CD14-positive monocyte (primary cell): ENCODE measurements around the gene SIX1. TPM values are rescaled to one million over a fixed set of nuclear protein-coding genes. Genes with fewer than 3 reads are reported as not detected.

Experiments used
- DNase-seq, 3 donors: peaks; one replicate each; pipeline ENCODE4 v3.0.0-alpha.2; 2011 to 2022
- H2AFZ ChIP-seq: 2 replicates; pipeline ENCODE4 v1.6.0; 2012; ENCODE audit warnings: mild to moderate bottlenecking, low read depth, low read length, inconsistent platforms; ENCODE audit not compliant: insufficient read depth, poor library complexity, severe bottlenecking
- H3K27ac ChIP-seq, 2 donors: 1 replicate in 1 of 2; 2 replicates in 1 of 2; pipeline ENCODE4 v1.5.1; 2012 to 2013; ENCODE audit warnings: low read length in 2 of 2, control low read depth in 1 of 2, inconsistent platforms in 1 of 2, low read depth in 1 of 2, mild to moderate bottlenecking in 1 of 2
- H3K27me3 ChIP-seq, 2 donors: one replicate each; pipeline versions ENCODE4 v1.6.0 to v1.6.1; 2011 to 2013; ENCODE audit warnings: low read length in 2 of 2; ENCODE audit not compliant: control insufficient read depth in 2 of 2, insufficient read depth in 2 of 2
- H3K36me3 ChIP-seq, 2 donors: replicated peaks in 1 of 2; 1 replicate in 1 of 2; 2 replicates in 1 of 2; pipeline versions ENCODE4 v1.5.1 to v1.6.1; 2012 to 2013; ENCODE audit warnings: low read length in 2 of 2, control low read depth in 1 of 2, inconsistent platforms in 1 of 2, mild to moderate bottlenecking in 1 of 2; ENCODE audit not compliant: insufficient read depth in 2 of 2, control insufficient read depth in 1 of 2
- H3K4me1 ChIP-seq, 2 donors: 1 replicate in 1 of 2; 2 replicates in 1 of 2; pipeline versions ENCODE4 v1.5.1 to v1.6.1; 2012 to 2013; ENCODE audit warnings: low read length in 2 of 2, control low read depth in 1 of 2, inconsistent platforms in 1 of 2, mild to moderate bottlenecking in 1 of 2, moderate library complexity in 1 of 2; ENCODE audit not compliant: insufficient read depth in 2 of 2, control insufficient read depth in 1 of 2
- H3K4me2 ChIP-seq: replicated peaks from 2 replicates; pipeline ENCODE3; 2012; ENCODE audit warnings: low read length, moderate library complexity, mild to moderate bottlenecking; ENCODE audit not compliant: poor library complexity, severe bottlenecking; ENCODE audit errors: extremely low read depth
- H3K4me3 ChIP-seq, 3 experiments: fragments of 200-600 bp in 1 of 3; sonication (generic) in 1 of 3; replicated peaks in 1 of 3; 1 replicate in 2 of 3; 2 replicates in 1 of 3; pipeline ENCODE4 v1.5.1; 2011 to 2013; ENCODE audit warnings: low read length in 3 of 3, mild to moderate bottlenecking in 3 of 3, control low read depth in 2 of 3, low read depth in 2 of 3, inconsistent platforms in 1 of 3, moderate library complexity in 1 of 3
- H3K79me2 ChIP-seq: 2 replicates; pipeline ENCODE4 v1.6.0; 2012; ENCODE audit warnings: mild to moderate bottlenecking, control low read depth, inconsistent platforms, low read length, moderate library complexity; ENCODE audit not compliant: insufficient read depth
- H3K9ac ChIP-seq: 2 replicates; pipeline ENCODE4 v1.6.0; 2017; ENCODE audit warnings: low read length, mild to moderate bottlenecking; ENCODE audit not compliant: insufficient read depth, poor library complexity, severe bottlenecking
- H3K9me3 ChIP-seq, 2 donors: replicated peaks in 1 of 2; 1 replicate in 1 of 2; 2 replicates in 1 of 2; pipeline versions ENCODE4 v1.5.1 to v1.6.1; 2012 to 2013; ENCODE audit warnings: low read length in 2 of 2, control low read depth in 1 of 2; ENCODE audit not compliant: control insufficient read depth in 1 of 2, insufficient read depth in 1 of 2
- H4K20me1 ChIP-seq: 2 replicates; pipeline ENCODE4 v1.6.0; 2012; ENCODE audit warnings: mild to moderate bottlenecking, low read length, control low read depth, moderate library complexity; ENCODE audit not compliant: insufficient read depth
- H3K27ac Mint-ChIP-seq, 7 donors: one replicate each; pipeline ENCODE4 v1.8.0; 2020; ENCODE audit warnings: mild to moderate bottlenecking in 7 of 7, mixed read lengths in 7 of 7, moderate library complexity in 6 of 7, inconsistent platforms in 2 of 7
- H3K27me3 Mint-ChIP-seq, 3 donors: one replicate each; pipeline ENCODE4 v1.8.0; 2021 to 2022; ENCODE audit warnings: low read depth in 3 of 3, mild to moderate bottlenecking in 3 of 3, mixed read lengths in 3 of 3, moderate library complexity in 3 of 3, inconsistent platforms in 1 of 3
- H3K36me3 Mint-ChIP-seq, 2 donors: one replicate each; pipeline ENCODE4 v1.8.0; 2020; ENCODE audit warnings: mixed read lengths in 2 of 2, inconsistent platforms in 1 of 2, mild to moderate bottlenecking in 1 of 2
- H3K4me1 Mint-ChIP-seq: one replicate; pipeline ENCODE4 v1.8.0; 2020; ENCODE audit warnings: mild to moderate bottlenecking, mixed read lengths
- H3K4me3 Mint-ChIP-seq, 2 donors: one replicate each; pipeline ENCODE4 v1.8.0; 2020; ENCODE audit warnings: mild to moderate bottlenecking in 2 of 2, mixed read lengths in 2 of 2, moderate library complexity in 1 of 2
- H3K9me3 Mint-ChIP-seq, 7 donors: one replicate each; pipeline ENCODE4 v1.8.0; 2020 to 2022; ENCODE audit warnings: mixed read lengths in 7 of 7, mild to moderate bottlenecking in 6 of 7, moderate library complexity in 6 of 7, inconsistent platforms in 2 of 7
- CTCF ChIP-seq: fragments of 200-600 bp; IDR thresholded peaks from one replicate; pipeline ENCODE4 v1.8.0; 2022; ENCODE audit warnings: antibody characterized with exemption, mild to moderate bottlenecking
- WGBS: methylation state at CpG from one replicate; pipeline ENCODE4 v1.1.5; 2013; ENCODE audit warnings: missing lambda C conversion rate; ENCODE audit not compliant: insufficient coverage; 5-methylcytosine and 5-hydroxymethylcytosine counted together
- intact Hi-C, 2 donors: fragments of 100-400 bp; cut with micrococcal nuclease; formaldehyde crosslinking; loops; one replicate each; pipeline versions ENCODE4 v1.15.0 to v1.15.1; 2023
- polyA plus RNA-seq, 3 donors: library from polyadenylated mRNA; depleted of rRNA in 1 of 3; unstranded in 2 of 3; stranded (reverse) in 1 of 3; fragments of 300-500 nt in 2 of 3; fragments of >200 nt in 1 of 3; fragmentation: Illumina TruSeq in 2 of 3; gene quantifications; 1 replicate in 2 of 3; 2 replicates in 1 of 3; pipeline ENCODE4 v1.2.3, GENCODE V29; 2012 to 2021

Gene SIX1
- polyA plus RNA-seq, 3 donors: not detected

GRCh38 chr14:60596139-60596538 lies 53.1 kb downstream of the SIX1 start:
- Histone ChIP-seq H3K9ac (no peak overlapping the region), H3K4me2 (no peak overlapping the region), H3K27me3 (no peaks in the 10 kb centered on the region), H3K9me3 (no peaks in the 10 kb centered on the region), H2AFZ (no peak overlapping the region), H3K36me3 (no peaks in the 10 kb centered on the region), H3K4me3 (no peak overlapping the region), H3K79me2 (no peaks in the 10 kb centered on the region), H3K4me1 (no peaks in the 10 kb centered on the region), H4K20me1 (no peaks in the 10 kb centered on the region), H3K27ac (no peak overlapping the region)
- Mint-ChIP-seq H3K27ac (no peak overlapping the region), H3K27me3 (peaks cover 7 to 10% (median 8%) of the 10 kb centered on the region in 3 donors), H3K4me1 (no peaks in the 10 kb centered on the region), H3K9me3 (peaks cover 0 to 3% (median 0%) of the 10 kb centered on the region in 7 donors), H3K36me3 (no peaks in the 10 kb centered on the region), H3K4me3 (no peak overlapping the region)
- intact Hi-C loops: no loop called here
- DNase-seq: no peak
- TF ChIP-seq CTCF: no peak

- TF ChIP-seq CTCF: no peak
- peaks cover 6 to 10% (median 7%) of the 10 kb centered on the region in 3 donors for H3K27me3 Mint-ChIP-seq
- H4K20me1 ChIP-seq: no peaks in the 10 kb centered on the region
- H3K9me3 Mint-ChIP-seq: peaks cover 0 to 3% (median 0%) of the 10 kb centered on the region in 7 donors
- no peaks in the 10 kb centered on the region for H3K4me1 ChIP-seq
- WGBS: no CpG with 5 or more reads among the region's 3 CpGs
- intact Hi-C loops: no loop called here
- no peak overlapping the region for H3K27ac Mint-ChIP-seq
- H3K36me3 ChIP-seq: no peaks in the 10 kb centered on the region
- H3K4me2 ChIP-seq: no peak overlapping the region
- no peaks in the 10 kb centered on the region for H3K4me1 Mint-ChIP-seq
- no peak overlapping the region for H3K9ac ChIP-seq
- no peaks in the 10 kb centered on the region for H3K36me3 Mint-ChIP-seq
- no peak for DNase-seq
- no peaks in the 10 kb centered on the region for H3K27me3 ChIP-seq
- no peak overlapping the region for H3K27ac ChIP-seq
- no peak overlapping the region for H2AFZ ChIP-seq
- H3K9me3 ChIP-seq: no peaks in the 10 kb centered on the region
- H3K4me3 Mint-ChIP-seq: no peak overlapping the region
- H3K79me2 ChIP-seq: no peaks in the 10 kb centered on the region
- H3K4me3 ChIP-seq: no peak overlapping the region
These were observed 55.2 kb downstream of the SIX1 start for GRCh38 chr14:60594062-60594461.

Other genes with a start within 250 kb of the SIX1 start
- not detected for gene C14orf39, start 163.4 kb downstream of the SIX1 start, polyA plus RNA-seq
- not detected for gene SIX6, start 140.3 kb downstream of the SIX1 start, polyA plus RNA-seq
- not detected for gene SIX4, start 74.9 kb upstream of the SIX1 start, polyA plus RNA-seq
- 1 to 10 TPM; 4.1 to 5.8 (median 4.5) TPM for gene MNAT1, start 85.3 kb upstream of the SIX1 start, polyA plus RNA-seq